SU-DHL-6 (cell line): ENCODE measurements around the gene TARBP2.

ENCODE experiments used
- H2AFZ ChIP-seq: fragments of 200-600 bp; sonication (generic); 2 replicates; pipeline ENCODE4 v1.6.1; 2014; ENCODE audit warnings: low read depth, mild to moderate bottlenecking, moderate library complexity, mixed read lengths, antibody characterized with exemption, low read length; ENCODE audit not compliant: severe bottlenecking
- H3F3A ChIP-seq: fragments of 200-600 bp; shearing (Covaris generic); 2 replicates; pipeline ENCODE4 v1.6.0; 2016; ENCODE audit warnings: antibody characterized with exemption, mild to moderate bottlenecking; ENCODE audit not compliant: insufficient read depth
- H3K27ac ChIP-seq: fragments of 200-600 bp; sonication (generic); 2 replicates; pipeline ENCODE4 v1.5.1; 2016; ENCODE audit warnings: low read depth, mild to moderate bottlenecking, low read length, moderate library complexity, mixed read lengths
- H3K27me3 ChIP-seq: fragments of 200-600 bp; sonication (generic), shearing (Covaris generic); 2 replicates; pipeline ENCODE4 v1.6.0; 2014; ENCODE audit warnings: mild to moderate bottlenecking, low read length
- H3K36me3 ChIP-seq: fragments of 200-600 bp; sonication (generic); 2 replicates; pipeline ENCODE4 v1.6.1; 2014; ENCODE audit warnings: mild to moderate bottlenecking, low read length, mixed read lengths
- H3K4me2 ChIP-seq: fragments of 300-600, 200-600 bp; shearing (Covaris generic), sonication (generic); 2 replicates; pipeline ENCODE4 v1.6.0; 2014; ENCODE audit warnings: low read length, low read depth, mild to moderate bottlenecking; ENCODE audit not compliant: poor library complexity, severe bottlenecking
- H3K4me3 ChIP-seq: fragments of 200-600 bp; sonication (generic); 2 replicates; pipeline ENCODE4 v1.5.1; 2014; ENCODE audit warnings: antibody characterized with exemption, low read length, mild to moderate bottlenecking, mixed read lengths; ENCODE audit not compliant: insufficient read depth, poor library complexity, severe bottlenecking
- H3K79me2 ChIP-seq: fragments of 200-600 bp; sonication (generic); 2 replicates; pipeline ENCODE4 v1.6.1; 2014; ENCODE audit warnings: mild to moderate bottlenecking, low read length, moderate library complexity; ENCODE audit not compliant: insufficient read depth
- H3K9ac ChIP-seq: fragments of 200-600 bp; sonication (generic); 2 replicates; pipeline ENCODE4 v1.7.0; 2014; ENCODE audit warnings: mild to moderate bottlenecking, low read length
- H3K9me2 ChIP-seq: fragments of 200-600 bp; sonication (generic); replicated peaks from 2 replicates; pipeline ENCODE4 v1.6.1; 2014; ENCODE audit warnings: low read length; ENCODE audit not compliant: insufficient read depth
- H3K9me3 ChIP-seq: fragments of 200-600 bp; sonication (generic); 2 replicates; pipeline ENCODE4 v1.6.1; 2014; ENCODE audit warnings: low read length, mixed read lengths; ENCODE audit not compliant: insufficient read depth
- H4K20me1 ChIP-seq: fragments of 200-600 bp; sonication (generic); 2 replicates; pipeline ENCODE4 v1.6.1; 2014; ENCODE audit warnings: low read depth, mild to moderate bottlenecking, antibody characterized with exemption, low read length, moderate library complexity, mixed read lengths
- CTCF ChIP-seq: fragments of 200-600 bp; sonication (generic); IDR thresholded peaks from one replicate; pipeline ENCODE4 v1.5.1; 2017; ENCODE audit warnings: antibody characterized with exemption, mild to moderate bottlenecking, low read length, moderate library complexity; ENCODE audit not compliant: insufficient read depth, poor library complexity, severe bottlenecking
- EZH2phosphoT487 ChIP-seq: fragments of 200-600 bp; sonication (generic), shearing (Covaris generic); conservative IDR thresholded peaks from 2 replicates; pipeline ENCODE4 v1.6.1; 2018; ENCODE audit warnings: mild to moderate bottlenecking, antibody characterized with exemption, low read length, moderate library complexity, mixed read lengths

TARBP2 gene

GRCh38 chr12:53500776-53501614 is at the start of gene TARBP2:
Gene TARBP2 (plus strand): TSS chr12:53501283. CDS start chr12:53501409, 126 bp downstream.
- Histone ChIP-seq H3K36me3 (no peaks in the 10 kb centered on the region), H3K79me2 (peaks cover 13% of the 10 kb centered on the region), H3K9me2 (no peaks in the 10 kb centered on the region), H3K4me2 (peak within 1 kb of the TSS; percentile 74), H3K9ac (peak within 1 kb of the TSS; percentile 82), H4K20me1 (no peaks in the 10 kb centered on the region), H3K27me3 (no peaks in the 10 kb centered on the region), H2AFZ (peak within 1 kb of the TSS; percentile 75), H3K27ac (peak within 1 kb of the TSS; percentile 87), H3F3A (peaks cover 7% of the 10 kb centered on the region; the same call in 1 of the 2 replicates), H3K4me3 (peak within 1 kb of the TSS; percentile 67), H3K9me3 (no peaks in the 10 kb centered on the region)
- no peak for TF ChIP-seq EZH2phosphoT487
- TF ChIP-seq CTCF: no peak

GRCh38 chr12:53451661-53452158 is 49.4 kb upstream of the TARBP2 start, which contains the start of gene PCBP2:
Gene PCBP2 (plus strand): TSS chr12:53452102. CDS start chr12:53454801, 2,699 bp downstream.
- H3K9me3 ChIP-seq: no peaks in the 10 kb centered on the region
- H3K4me2 ChIP-seq: peak within 1 kb of the TSS; percentile 97
- H2AFZ ChIP-seq: peak within 1 kb of the TSS; percentile 83
- H3K27me3 ChIP-seq: no peaks in the 10 kb centered on the region
- peaks cover 36% of the 10 kb centered on the region for H3F3A ChIP-seq
- peaks cover 39% of the 10 kb centered on the region for H3K36me3 ChIP-seq
- peak within 1 kb of the TSS; percentile 92 for H3K27ac ChIP-seq
- peaks cover 43% of the 10 kb centered on the region for H3K79me2 ChIP-seq
- H3K9me2 ChIP-seq: no peaks in the 10 kb centered on the region
- no peak for TF ChIP-seq EZH2phosphoT487
- peak; percentile 97 for TF ChIP-seq CTCF
- peak within 1 kb of the TSS; percentile 99 for H3K4me3 ChIP-seq
- peaks cover 29% of the 10 kb centered on the region for H4K20me1 ChIP-seq
- H3K9ac ChIP-seq: peak within 1 kb of the TSS; percentile 99

GRCh38 chr12:53452159-53453077 is 48.7 kb upstream of the TARBP2 start:
- Histone ChIP-seq H3K9ac (peak overlapping the region; percentile 99), H3F3A (peaks cover 36% of the 10 kb centered on the region), H3K4me2 (peak overlapping the region; percentile 97), H3K79me2 (peaks cover 50% of the 10 kb centered on the region), H3K4me3 (peak overlapping the region; percentile 99), H3K9me2 (no peaks in the 10 kb centered on the region), H2AFZ (no peak overlapping the region), H3K27ac (peak overlapping the region; percentile 92), H4K20me1 (peaks cover 29% of the 10 kb centered on the region), H3K9me3 (no peaks in the 10 kb centered on the region), H3K27me3 (no peaks in the 10 kb centered on the region), H3K36me3 (peaks cover 42% of the 10 kb centered on the region)
- TF ChIP-seq CTCF (peak; percentile 80), EZH2phosphoT487 (no peak)
